Endodermal cell (in vitro differentiated cells): Measurements from ENCODE around the gene CAPN10. TPM values are rescaled to one million over a fixed set of nuclear protein-coding genes. Genes with fewer than 3 reads are reported as not detected.

Experiments used
- DNase-seq: peaks from one replicate; pipeline ENCODE4 v3.0.0-alpha.2; 2017
- H3K27ac ChIP-seq: 2 replicates; pipeline ENCODE4 v1.5.1; 2013; ENCODE audit warnings: mild to moderate bottlenecking, low read depth, low read length, moderate library complexity
- H3K27me3 ChIP-seq: 2 replicates; pipeline ENCODE4 v1.6.1; 2013; ENCODE audit warnings: mild to moderate bottlenecking, low read length, moderate library complexity; ENCODE audit not compliant: insufficient read depth, control insufficient read depth, poor library complexity, severe bottlenecking
- H3K36me3 ChIP-seq: 2 replicates; pipeline ENCODE4 v1.7.0; 2013; ENCODE audit warnings: mild to moderate bottlenecking, low read length, moderate library complexity; ENCODE audit not compliant: control insufficient read depth, insufficient read depth
- H3K4me1 ChIP-seq: one replicate; pipeline ENCODE4 v1.7.0; 2013; ENCODE audit warnings: low read length; ENCODE audit not compliant: control insufficient read depth, insufficient read depth
- H3K4me3 ChIP-seq: 2 replicates; pipeline ENCODE4 v1.5.1; 2013; ENCODE audit warnings: mild to moderate bottlenecking, low read length, moderate library complexity
- H3K9ac ChIP-seq: 2 replicates; pipeline ENCODE4 v1.6.1; 2013; ENCODE audit warnings: mild to moderate bottlenecking, low read length, moderate library complexity; ENCODE audit not compliant: poor library complexity, severe bottlenecking; ENCODE audit errors: extremely low read depth
- H3K9me3 ChIP-seq: 2 replicates; pipeline ENCODE4 v1.6.1; 2013; ENCODE audit warnings: mild to moderate bottlenecking, low read length, moderate library complexity; ENCODE audit not compliant: control insufficient read depth
- H3K27ac Mint-ChIP-seq: 2 replicates; pipeline ENCODE4 v1.8.0; 2020; ENCODE audit warnings: mixed read lengths
- H3K27me3 Mint-ChIP-seq: 2 replicates; pipeline ENCODE4 v1.8.0; 2021; ENCODE audit warnings: mild to moderate bottlenecking, mixed read lengths; ENCODE audit not compliant: insufficient read depth
- H3K36me3 Mint-ChIP-seq: 2 replicates; pipeline ENCODE4 v1.8.0; 2020; ENCODE audit warnings: low read depth, mixed read lengths
- H3K4me1 Mint-ChIP-seq: 2 replicates; pipeline ENCODE4 v1.8.0; 2020; ENCODE audit warnings: mixed read lengths
- H3K4me3 Mint-ChIP-seq: 2 replicates; pipeline ENCODE4 v1.8.0; 2020; ENCODE audit warnings: mild to moderate bottlenecking, moderate library complexity, mixed read lengths
- H3K9me3 Mint-ChIP-seq: 2 replicates; pipeline ENCODE4 v1.8.0; 2020; ENCODE audit warnings: mild to moderate bottlenecking, mixed read lengths
- WGBS, 2 experiments: methylation state at CpG; one replicate each; pipeline versions ENCODE4 v1.1.5 to v1.1.7; 2013; ENCODE audit warnings: missing lambda C conversion rate in 2 of 2, mixed read lengths in 1 of 2; ENCODE audit not compliant: insufficient coverage in 1 of 2, insufficient read length in 1 of 2; 5-methylcytosine and 5-hydroxymethylcytosine counted together
- total RNA-seq, 2 donors: library from RNA; stranded (reverse); fragmentation: NEBNext Ultra II Directional in 1 of 2; extraction: Animal tissue kit (Norgen Biotek cat#: 25700) in 1 of 2; gene quantifications; 2 replicates in 1 of 2; 3 replicates in 1 of 2; pipeline ENCODE4 v1.2.1, GENCODE V29; 2021
- TF ChIP-seq, protein P1 (sequence below): fragments of 200-600 bp; sonication (generic); conservative IDR thresholded peaks from 2 replicates; pipeline ENCODE4 v1.5.0; 2021; ENCODE audit warnings: antibody characterized with exemption, mild to moderate bottlenecking

Gene CAPN10
- total RNA-seq, 2 donors from 2014 or later, result 58.9 to 61.9 TPM

DNA sequence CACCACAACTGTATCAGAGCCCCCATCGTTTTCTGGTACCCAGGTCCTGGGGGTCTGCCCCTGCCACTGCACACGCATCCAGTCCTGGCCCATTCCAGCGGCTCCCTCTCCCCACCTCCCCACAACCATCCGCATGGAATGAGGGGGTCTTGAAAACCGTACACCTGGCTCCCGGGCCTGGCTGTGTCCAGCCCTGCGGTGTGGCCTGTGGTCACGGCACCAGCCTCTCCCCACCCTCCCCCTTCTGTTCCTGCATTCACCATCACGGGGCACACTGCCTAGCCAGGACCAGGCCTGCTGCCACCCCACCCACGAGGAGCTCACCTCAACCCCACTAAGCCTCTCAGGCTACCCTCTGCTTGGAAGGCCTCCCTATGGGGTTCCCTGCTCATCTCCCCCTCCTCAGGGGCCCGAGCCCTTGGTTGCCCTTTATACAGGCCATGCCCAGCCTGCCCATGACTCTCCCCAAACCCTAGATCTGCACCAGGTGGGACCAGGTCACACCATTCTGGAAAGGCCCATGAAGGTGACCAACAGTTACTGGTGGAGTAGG is 50.1 kb downstream of the CAPN10 start:
- H3K4me1 ChIP-seq, result no peaks in the 10 kb centered on the region
- Mint-ChIP-seq H3K36me3 (no peaks in the 10 kb centered on the region), H3K4me1 (peaks cover 1% of the 10 kb centered on the region), H3K27me3 (peaks cover 19% of the 10 kb centered on the region), H3K9me3 (peaks cover 45% of the 10 kb centered on the region), H3K4me3 (no peak overlapping the region), H3K27ac (no peak overlapping the region)
- no peak overlapping the region for H3K9ac ChIP-seq
- no peak for DNase-seq
- TF ChIP-seq, protein P1, sequence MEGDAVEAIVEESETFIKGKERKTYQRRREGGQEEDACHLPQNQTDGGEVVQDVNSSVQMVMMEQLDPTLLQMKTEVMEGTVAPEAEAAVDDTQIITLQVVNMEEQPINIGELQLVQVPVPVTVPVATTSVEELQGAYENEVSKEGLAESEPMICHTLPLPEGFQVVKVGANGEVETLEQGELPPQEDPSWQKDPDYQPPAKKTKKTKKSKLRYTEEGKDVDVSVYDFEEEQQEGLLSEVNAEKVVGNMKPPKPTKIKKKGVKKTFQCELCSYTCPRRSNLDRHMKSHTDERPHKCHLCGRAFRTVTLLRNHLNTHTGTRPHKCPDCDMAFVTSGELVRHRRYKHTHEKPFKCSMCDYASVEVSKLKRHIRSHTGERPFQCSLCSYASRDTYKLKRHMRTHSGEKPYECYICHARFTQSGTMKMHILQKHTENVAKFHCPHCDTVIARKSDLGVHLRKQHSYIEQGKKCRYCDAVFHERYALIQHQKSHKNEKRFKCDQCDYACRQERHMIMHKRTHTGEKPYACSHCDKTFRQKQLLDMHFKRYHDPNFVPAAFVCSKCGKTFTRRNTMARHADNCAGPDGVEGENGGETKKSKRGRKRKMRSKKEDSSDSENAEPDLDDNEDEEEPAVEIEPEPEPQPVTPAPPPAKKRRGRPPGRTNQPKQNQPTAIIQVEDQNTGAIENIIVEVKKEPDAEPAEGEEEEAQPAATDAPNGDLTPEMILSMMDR, result no peak
- H3K27me3 ChIP-seq, result peaks cover 19% of the 10 kb centered on the region
- no peaks in the 10 kb centered on the region for H3K36me3 ChIP-seq
- 80 to 82% methylated on average over 4 to 11 of the region's 11 CpGs for WGBS, 2 experiments
- no peak overlapping the region for H3K4me3 ChIP-seq
- H3K27ac ChIP-seq, result no peak overlapping the region
- peaks cover 23% of the 10 kb centered on the region for H3K9me3 ChIP-seq

- no peaks in the 10 kb centered on the region for H3K36me3 ChIP-seq
- H3K4me3 ChIP-seq, result no peak overlapping the region
- H3K27me3 ChIP-seq, result peaks cover 19% of the 10 kb centered on the region
- DNase-seq, result no peak
- Mint-ChIP-seq H3K27ac (no peak overlapping the region), H3K36me3 (no peaks in the 10 kb centered on the region), H3K9me3 (peaks cover 41% of the 10 kb centered on the region), H3K4me3 (no peak overlapping the region), H3K27me3 (peaks cover 19% of the 10 kb centered on the region), H3K4me1 (peaks cover 1% of the 10 kb centered on the region)
- no peak overlapping the region for H3K27ac ChIP-seq
- TF ChIP-seq, protein P1, result no peak
- peaks cover 22% of the 10 kb centered on the region for H3K9me3 ChIP-seq
- 86 to 88% methylated on average over 11 to 17 of the region's 17 CpGs for WGBS, 2 experiments
- no peak overlapping the region for H3K9ac ChIP-seq
- H3K4me1 ChIP-seq, result no peaks in the 10 kb centered on the region
Observed at GRCh38 chr2:240637116-240637900, 50.8 kb downstream of the CAPN10 start.

GRCh38 chr2:240637901-240638345 is 51.4 kb downstream of the CAPN10 start:
- peaks cover 19% of the 10 kb centered on the region for H3K27me3 Mint-ChIP-seq
- DNase-seq, result no peak
- Histone ChIP-seq H3K9me3 (peaks cover 17% of the 10 kb centered on the region), H3K9ac (no peak overlapping the region), H3K27me3 (peaks cover 19% of the 10 kb centered on the region), H3K4me1 (no peaks in the 10 kb centered on the region), H3K27ac (no peak overlapping the region), H3K36me3 (no peaks in the 10 kb centered on the region), H3K4me3 (no peak overlapping the region)
- no peak overlapping the region for H3K4me3 Mint-ChIP-seq
- TF ChIP-seq, protein P1, result no peak
- WGBS, 2 experiments, result 82 to 100% methylated on average over 1 to 8 of the region's 8 CpGs
- H3K27ac Mint-ChIP-seq, result no peak overlapping the region
- H3K36me3 Mint-ChIP-seq, result no peaks in the 10 kb centered on the region
- H3K9me3 Mint-ChIP-seq, result peaks cover 35% of the 10 kb centered on the region
- peaks cover 1% of the 10 kb centered on the region for H3K4me1 Mint-ChIP-seq
